GM23248 (cell line): ENCODE data around the gene TBL1X.

ENCODE experiments used
- EZH2 ChIP-seq: fragments of 200-600 bp; sonication (generic); IDR thresholded peaks from 2 replicates; pipeline ENCODE4 v1.6.1; 2018; ENCODE audit warnings: antibody characterized with exemption, mild to moderate bottlenecking; ENCODE audit not compliant: insufficient read depth, poor library complexity, severe bottlenecking
- EZH2phosphoT487 ChIP-seq: fragments of 200-600 bp; sonication (generic); IDR thresholded peaks from 2 replicates; pipeline ENCODE4 v1.6.1; 2018; ENCODE audit warnings: antibody characterized with exemption, moderate library complexity, mild to moderate bottlenecking, low read depth; ENCODE audit not compliant: insufficient read depth

- TF ChIP-seq EZH2 (no peak), EZH2phosphoT487 (no peak)
Observed at GRCh38 chrX:9681422-9681821, 216.6 kb downstream of the TBL1X start.
